ENCODE results near the gene NCSTN. TPM values are rescaled to one million over a fixed set of nuclear protein-coding genes. Genes with fewer than 3 reads are reported as not detected.

The NCSTN gene
- total RNA-seq, 1 experiment from 2014 or later, result 67.8 TPM

- no peaks in the 10 kb centered on the region; the same call in 1 of the 2 replicates for H3K4me1 ChIP-seq (ENCODE audit: insufficient read depth, low read length)
- no peak for TF ChIP-seq CTCF (conservative IDR thresholded peaks at IDR 0.05)
- H2BK15ac ChIP-seq (ENCODE audit: low read depth, low read length), result no peak overlapping the region
- WGBS (ENCODE audit: extremely low coverage, insufficient read length, low lambda C conversion rate), result no CpG with 5 or more reads among the region's 5 CpGs
- H2BK5ac ChIP-seq (ENCODE audit: insufficient read length, low read length), result no peak overlapping the region
- Mint-ChIP-seq H3K27ac (peak overlapping the region; percentile 87 to 99 (median 95); a peak in 6 of 7 replicates), H3K4me3 (no peak overlapping the region), H3K36me3 (ENCODE audit: insufficient read depth in 1 of 3, low read depth in 3 of 3) (peaks cover 5 to 29% (median 22%) of the 10 kb centered on the region in 3 experiments; a peak in 6 of 7 replicates), H3K9me3 (no peaks in the 10 kb centered on the region), H3K4me1 (peaks cover 39 to 57% of the 10 kb centered on the region in 2 experiments), H3K27me3 (ENCODE audit: low read depth) (peaks cover 2% of the 10 kb centered on the region; the same call in 1 of the 2 replicates)
- H2AK5ac ChIP-seq (ENCODE audit: insufficient read length, low read length), result no peak overlapping the region
- no peak overlapping the region for H3K4me2 ChIP-seq (ENCODE audit: insufficient read depth, insufficient read length, low read length)
- H3K23me2 ChIP-seq (ENCODE audit: insufficient read length, low read depth, low read length, poor library complexity, severe bottlenecking), result no peaks in the 10 kb centered on the region
- no peaks in the 10 kb centered on the region for H3K79me1 ChIP-seq (ENCODE audit: insufficient read depth, low read depth, low read length, poor library complexity, severe bottlenecking)
- H2BK12ac ChIP-seq (ENCODE audit: insufficient read length, low read depth, low read length), result no peak overlapping the region
- no peak overlapping the region for H4K5ac ChIP-seq (ENCODE audit: insufficient read length, low read depth, low read length)
- H2BK120ac ChIP-seq (ENCODE audit: low read depth, low read length, poor library complexity, severe bottlenecking), result no peak overlapping the region
- no peak overlapping the region for H3K27ac ChIP-seq (ENCODE audit: insufficient read length, low read depth, low read length)
- H3K79me2 ChIP-seq (ENCODE audit: insufficient read depth, low read length), result no peaks in the 10 kb centered on the region
- no peak overlapping the region for H3K14ac ChIP-seq (ENCODE audit: insufficient read depth, low read length)
- no peak overlapping the region for H4K8ac ChIP-seq (replicated peaks; ENCODE audit: insufficient read length, low read depth, low read length)
- no peak overlapping the region for H3K4ac ChIP-seq (ENCODE audit: low read depth, low read length)
- no peaks in the 10 kb centered on the region for H3K9me3 ChIP-seq (ENCODE audit: control insufficient read depth, low read depth, low read length)
- H2AFZ ChIP-seq (ENCODE audit: low read length), result no peak overlapping the region
- H3K27me3 ChIP-seq (ENCODE audit: insufficient read depth, low read length), result no peaks in the 10 kb centered on the region
- H3K23ac ChIP-seq (ENCODE audit: insufficient read length, low read depth, low read length), result no peak overlapping the region
- H4K20me1 ChIP-seq (ENCODE audit: control insufficient read depth, insufficient read depth, insufficient read length), result no peaks in the 10 kb centered on the region
- no peak overlapping the region for H2BK20ac ChIP-seq (ENCODE audit: low read depth, low read length, poor library complexity, severe bottlenecking)
- no peak overlapping the region for H4K91ac ChIP-seq (ENCODE audit: insufficient read length, low read depth, low read length)
- no peak for DNase-seq
- no peak overlapping the region for H3K56ac ChIP-seq (ENCODE audit: insufficient read length, low read depth, low read length)
- H3K18ac ChIP-seq (ENCODE audit: insufficient read length, low read depth, low read length), result no peak overlapping the region
- no peak overlapping the region for H3K9ac ChIP-seq (ENCODE audit: extremely low read depth, insufficient read length, low read length)
- H3T11ph ChIP-seq (ENCODE audit: low read length), result no peak overlapping the region
Observed at GRCh38 chr1:160363010-160363409, 19.8 kb downstream of the NCSTN start.

All from H9 (cell line).